ENCODE data around the gene ROR1.
A peak's percentile ranks its signal among the peaks of the same experiment; 100 is the strongest.

Gene ROR1

DNA sequence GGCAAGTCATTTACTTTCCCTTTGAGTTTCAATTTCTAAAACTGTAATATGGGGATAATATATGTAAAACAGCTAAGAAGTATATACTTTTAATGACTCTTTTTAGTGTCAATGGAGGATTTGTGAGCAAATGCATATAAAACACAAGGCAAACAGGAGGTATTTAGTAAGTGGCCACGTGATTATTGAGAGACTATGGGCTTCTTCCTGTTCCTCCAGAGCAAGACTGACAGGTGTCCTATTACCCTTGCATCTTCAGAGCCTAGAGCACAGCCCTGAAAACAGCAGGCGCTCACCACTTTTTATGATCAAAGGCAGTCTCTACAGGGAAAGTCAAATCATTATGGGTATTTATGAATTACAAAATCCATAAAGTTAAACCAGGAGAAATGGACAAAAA is 941 bp upstream of the ROR1 start:
- no peak overlapping the region for H3K4me3 ChIP-seq (replicated peaks; ENCODE audit: low read depth, low read length)
- DNase-seq (ENCODE audit: extremely low read depth, low read depth) = no peak
- TF ChIP-seq, protein P1, sequence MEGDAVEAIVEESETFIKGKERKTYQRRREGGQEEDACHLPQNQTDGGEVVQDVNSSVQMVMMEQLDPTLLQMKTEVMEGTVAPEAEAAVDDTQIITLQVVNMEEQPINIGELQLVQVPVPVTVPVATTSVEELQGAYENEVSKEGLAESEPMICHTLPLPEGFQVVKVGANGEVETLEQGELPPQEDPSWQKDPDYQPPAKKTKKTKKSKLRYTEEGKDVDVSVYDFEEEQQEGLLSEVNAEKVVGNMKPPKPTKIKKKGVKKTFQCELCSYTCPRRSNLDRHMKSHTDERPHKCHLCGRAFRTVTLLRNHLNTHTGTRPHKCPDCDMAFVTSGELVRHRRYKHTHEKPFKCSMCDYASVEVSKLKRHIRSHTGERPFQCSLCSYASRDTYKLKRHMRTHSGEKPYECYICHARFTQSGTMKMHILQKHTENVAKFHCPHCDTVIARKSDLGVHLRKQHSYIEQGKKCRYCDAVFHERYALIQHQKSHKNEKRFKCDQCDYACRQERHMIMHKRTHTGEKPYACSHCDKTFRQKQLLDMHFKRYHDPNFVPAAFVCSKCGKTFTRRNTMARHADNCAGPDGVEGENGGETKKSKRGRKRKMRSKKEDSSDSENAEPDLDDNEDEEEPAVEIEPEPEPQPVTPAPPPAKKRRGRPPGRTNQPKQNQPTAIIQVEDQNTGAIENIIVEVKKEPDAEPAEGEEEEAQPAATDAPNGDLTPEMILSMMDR (IDR thresholded peaks at IDR 0.05; ENCODE audit: low read depth, low read length, missing control alignments) = no peak

DNA sequence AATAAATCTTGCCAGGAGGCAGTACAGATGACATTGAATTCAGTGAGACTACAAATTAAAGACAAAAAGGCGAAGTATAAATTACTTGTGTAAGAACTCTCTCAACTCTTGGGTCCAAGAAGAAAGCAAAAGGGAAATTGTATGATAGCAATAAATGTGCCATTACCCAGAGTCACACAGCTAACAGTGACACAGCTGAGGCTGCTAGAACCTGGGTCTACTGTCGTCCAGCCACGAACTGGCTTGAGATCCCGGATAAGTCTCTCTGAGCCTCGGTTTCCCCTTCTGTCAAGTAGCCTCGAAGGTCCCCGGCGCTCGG is 362 bp upstream of the ROR1 start:
- TF ChIP-seq, protein P1 (IDR thresholded peaks at IDR 0.05; ENCODE audit: low read depth, low read length, missing control alignments) = no peak
- DNase-seq (ENCODE audit: extremely low read depth, low read depth) = no peak
- peak overlapping the region; percentile 65 for H3K4me3 ChIP-seq (replicated peaks; ENCODE audit: low read depth, low read length)

DNA sequence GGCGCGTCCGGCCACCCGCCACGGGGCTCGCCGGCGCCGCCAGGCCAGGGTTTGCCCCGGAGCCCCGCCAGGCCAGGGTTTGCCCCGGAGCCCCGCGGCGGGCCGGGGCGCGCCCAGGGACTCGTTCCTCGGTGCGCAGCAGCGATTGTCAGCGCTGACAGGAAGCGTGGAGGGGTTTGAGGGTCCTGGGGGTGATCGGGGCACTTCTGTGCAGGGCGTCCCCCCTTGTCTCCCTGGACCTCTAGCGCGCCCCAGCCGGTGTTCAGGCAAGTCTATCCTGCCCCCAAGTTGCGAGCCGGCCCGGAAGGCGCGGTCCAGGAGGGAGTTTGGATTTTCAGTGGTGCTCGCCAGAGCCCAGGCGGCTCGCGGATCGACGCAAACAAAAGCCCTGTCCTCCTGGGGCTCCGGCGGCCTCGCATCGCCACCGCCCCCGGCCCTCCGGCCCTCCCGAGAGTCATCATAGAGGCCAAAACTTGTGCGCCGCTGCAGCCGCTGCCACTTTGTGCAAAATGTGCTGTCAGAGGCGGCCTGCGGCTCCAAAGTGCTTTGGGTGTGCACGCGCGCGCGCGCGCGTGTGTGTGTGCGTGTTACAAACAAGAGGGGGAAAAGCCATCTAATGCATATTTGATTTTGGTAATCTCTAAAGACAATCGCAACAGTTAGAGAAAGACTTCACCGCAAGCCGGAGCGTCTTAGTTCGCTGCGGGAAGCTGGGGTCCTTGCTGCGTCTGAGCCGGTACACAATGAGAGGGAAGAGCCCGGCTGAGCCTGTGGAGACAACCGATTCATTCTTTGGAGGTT is 1.0 kb downstream of the ROR1 start:
- peak overlapping the region; percentile 65 for H3K4me3 ChIP-seq (replicated peaks; ENCODE audit: low read depth, low read length)
- no peak for DNase-seq (ENCODE audit: extremely low read depth, low read depth)
- TF ChIP-seq, protein P1 (IDR thresholded peaks at IDR 0.05; ENCODE audit: low read depth, low read length, missing control alignments) = no peak

DNA sequence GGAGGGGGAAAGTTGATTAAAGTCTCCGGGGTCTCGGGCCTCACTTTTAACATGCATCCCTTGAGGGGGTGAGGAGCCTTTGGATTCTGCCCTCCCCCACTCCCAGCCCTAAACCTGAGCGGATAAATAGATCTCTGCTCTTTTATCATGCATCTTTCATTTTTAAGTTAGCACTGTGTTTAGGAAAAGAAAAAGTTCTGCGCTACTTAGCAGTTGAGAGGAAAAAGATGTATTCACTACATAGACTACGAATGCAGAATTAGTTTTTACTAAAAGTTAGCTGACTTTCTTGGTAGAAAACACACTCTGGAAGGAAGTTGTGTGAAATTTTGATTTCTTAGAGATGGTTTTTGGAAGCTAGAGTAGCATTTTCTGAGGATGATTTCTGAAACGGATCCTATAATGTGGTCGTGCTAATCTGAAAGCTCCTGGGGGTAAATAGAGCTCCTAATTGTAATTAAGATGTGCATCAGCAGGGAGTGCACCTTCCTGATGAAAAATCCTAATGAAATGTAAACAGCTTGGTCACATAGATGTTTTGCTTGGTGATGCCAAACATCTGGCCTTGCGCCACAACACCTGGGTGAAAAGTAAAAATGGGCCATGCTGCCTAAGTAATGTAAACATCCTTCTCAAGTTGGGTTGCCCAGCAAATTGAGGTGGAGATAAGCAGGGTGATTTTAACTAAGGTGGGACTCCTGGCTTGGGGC is 1.8 kb downstream of the ROR1 start:
- DNase-seq (ENCODE audit: extremely low read depth, low read depth) = no peak
- TF ChIP-seq, protein P1 (IDR thresholded peaks at IDR 0.05; ENCODE audit: low read depth, low read length, missing control alignments) = no peak
- H3K4me3 ChIP-seq (replicated peaks; ENCODE audit: low read depth, low read length) = peak overlapping the region; percentile 65

DNA sequence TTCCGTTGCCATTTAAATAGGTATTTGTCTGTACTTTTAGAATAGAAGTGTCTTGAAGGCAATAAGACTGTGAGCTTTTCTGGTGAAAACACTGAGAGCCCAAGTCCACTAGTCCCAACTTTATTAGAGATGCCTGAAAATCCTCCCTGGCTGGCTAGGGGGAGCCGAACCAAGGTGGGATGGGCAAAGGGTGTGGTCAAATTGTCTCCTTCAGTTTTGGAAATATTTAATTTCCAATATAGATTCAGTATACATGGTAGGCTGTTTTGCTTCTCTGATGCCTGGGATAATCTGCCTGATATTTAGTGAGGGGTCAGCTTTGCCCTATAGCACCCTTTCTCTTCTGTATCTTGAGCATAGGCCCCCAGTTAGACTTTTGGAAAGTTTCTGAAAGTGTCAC is 3.5 kb downstream of the ROR1 start:
- TF ChIP-seq, protein P1 (IDR thresholded peaks at IDR 0.05; ENCODE audit: low read depth, low read length, missing control alignments) = peak; percentile 43

DNA sequence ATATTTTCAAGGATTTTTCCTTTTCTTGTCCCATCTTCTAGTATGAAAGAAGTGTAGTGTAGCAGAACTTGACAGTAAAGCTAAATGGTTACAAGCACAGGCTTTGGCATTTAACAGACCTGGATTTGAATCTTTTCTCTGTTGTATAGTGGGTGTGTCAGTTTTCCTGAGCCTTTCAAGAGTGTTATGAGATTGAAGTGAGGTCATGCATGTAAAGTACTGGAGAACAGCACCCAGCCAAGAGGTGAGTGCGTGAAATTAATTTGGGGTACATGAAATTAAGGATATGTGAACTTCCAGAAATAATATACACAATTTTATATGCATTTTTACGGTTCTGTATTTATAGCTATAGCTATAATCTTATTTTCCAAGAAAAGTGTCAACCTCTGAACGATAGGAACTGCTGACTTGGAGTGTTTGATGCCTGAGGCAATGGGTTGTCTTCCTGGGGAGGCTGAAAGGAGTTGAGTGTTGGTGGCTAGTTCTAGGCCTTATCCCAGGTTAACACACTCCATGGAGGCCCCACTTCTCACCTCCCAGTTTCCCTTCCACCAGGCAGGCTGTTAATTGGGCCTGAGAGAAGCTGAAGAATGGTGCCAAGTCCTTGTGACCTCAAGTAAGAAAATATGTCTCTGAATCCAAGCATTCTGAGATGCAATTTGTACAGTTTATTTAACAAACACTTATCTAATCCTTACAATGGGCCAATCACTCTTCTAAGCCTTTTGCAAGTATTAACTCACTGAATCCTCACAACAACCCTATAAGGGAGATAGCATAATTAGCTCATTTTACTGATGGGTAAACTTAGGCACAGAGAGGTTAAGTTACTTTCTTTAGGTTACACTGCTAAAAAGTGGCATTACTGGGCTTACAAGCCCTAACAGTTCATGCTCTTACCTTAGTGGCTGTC is 4.4 kb downstream of the ROR1 start:
- TF ChIP-seq, protein P1 (IDR thresholded peaks at IDR 0.05; ENCODE audit: low read depth, low read length, missing control alignments) = no peak
- no peak overlapping the region for H3K4me3 ChIP-seq (replicated peaks; ENCODE audit: low read depth, low read length)
- no peak for DNase-seq (ENCODE audit: extremely low read depth, low read depth)

More for the DNA sequence above, 3.5 kb downstream of the ROR1 start:
- no peak overlapping the region for H3K4me3 ChIP-seq (replicated peaks; ENCODE audit: low read depth, low read length)
- DNase-seq (ENCODE audit: extremely low read depth, low read depth) = no peak
